CD14-positive monocyte (primary cell): ENCODE measurements around the gene BYSL. TPM values are rescaled to one million over a fixed set of nuclear protein-coding genes. Genes with fewer than 3 reads are reported as not detected.

Experiments
- DNase-seq, 3 donors: peaks; one replicate each; pipeline ENCODE4 v3.0.0-alpha.2; 2011 to 2022
- H2AFZ ChIP-seq: 2 replicates; pipeline ENCODE4 v1.6.0; 2012; ENCODE audit warnings: mild to moderate bottlenecking, low read depth, low read length, inconsistent platforms; ENCODE audit not compliant: insufficient read depth, poor library complexity, severe bottlenecking
- H3K27ac ChIP-seq, 2 donors: 1 replicate in 1 of 2; 2 replicates in 1 of 2; pipeline ENCODE4 v1.5.1; 2012 to 2013; ENCODE audit warnings: low read length in 2 of 2, control low read depth in 1 of 2, inconsistent platforms in 1 of 2, low read depth in 1 of 2, mild to moderate bottlenecking in 1 of 2
- H3K27me3 ChIP-seq, 2 donors: one replicate each; pipeline versions ENCODE4 v1.6.0 to v1.6.1; 2011 to 2013; ENCODE audit warnings: low read length in 2 of 2; ENCODE audit not compliant: control insufficient read depth in 2 of 2, insufficient read depth in 2 of 2
- H3K36me3 ChIP-seq, 2 donors: replicated peaks in 1 of 2; 1 replicate in 1 of 2; 2 replicates in 1 of 2; pipeline versions ENCODE4 v1.5.1 to v1.6.1; 2012 to 2013; ENCODE audit warnings: low read length in 2 of 2, control low read depth in 1 of 2, inconsistent platforms in 1 of 2, mild to moderate bottlenecking in 1 of 2; ENCODE audit not compliant: insufficient read depth in 2 of 2, control insufficient read depth in 1 of 2
- H3K4me1 ChIP-seq, 2 donors: 1 replicate in 1 of 2; 2 replicates in 1 of 2; pipeline versions ENCODE4 v1.5.1 to v1.6.1; 2012 to 2013; ENCODE audit warnings: low read length in 2 of 2, control low read depth in 1 of 2, inconsistent platforms in 1 of 2, mild to moderate bottlenecking in 1 of 2, moderate library complexity in 1 of 2; ENCODE audit not compliant: insufficient read depth in 2 of 2, control insufficient read depth in 1 of 2
- H3K4me2 ChIP-seq: replicated peaks from 2 replicates; pipeline ENCODE3; 2012; ENCODE audit warnings: low read length, moderate library complexity, mild to moderate bottlenecking; ENCODE audit not compliant: poor library complexity, severe bottlenecking; ENCODE audit errors: extremely low read depth
- H3K4me3 ChIP-seq, 3 experiments: fragments of 200-600 bp in 1 of 3; sonication (generic) in 1 of 3; replicated peaks in 1 of 3; 1 replicate in 2 of 3; 2 replicates in 1 of 3; pipeline ENCODE4 v1.5.1; 2011 to 2013; ENCODE audit warnings: low read length in 3 of 3, mild to moderate bottlenecking in 3 of 3, control low read depth in 2 of 3, low read depth in 2 of 3, inconsistent platforms in 1 of 3, moderate library complexity in 1 of 3
- H3K79me2 ChIP-seq: 2 replicates; pipeline ENCODE4 v1.6.0; 2012; ENCODE audit warnings: mild to moderate bottlenecking, control low read depth, inconsistent platforms, low read length, moderate library complexity; ENCODE audit not compliant: insufficient read depth
- H3K9ac ChIP-seq: 2 replicates; pipeline ENCODE4 v1.6.0; 2017; ENCODE audit warnings: low read length, mild to moderate bottlenecking; ENCODE audit not compliant: insufficient read depth, poor library complexity, severe bottlenecking
- H3K9me3 ChIP-seq, 2 donors: replicated peaks in 1 of 2; 1 replicate in 1 of 2; 2 replicates in 1 of 2; pipeline versions ENCODE4 v1.5.1 to v1.6.1; 2012 to 2013; ENCODE audit warnings: low read length in 2 of 2, control low read depth in 1 of 2; ENCODE audit not compliant: control insufficient read depth in 1 of 2, insufficient read depth in 1 of 2
- H4K20me1 ChIP-seq: 2 replicates; pipeline ENCODE4 v1.6.0; 2012; ENCODE audit warnings: mild to moderate bottlenecking, low read length, control low read depth, moderate library complexity; ENCODE audit not compliant: insufficient read depth
- H3K27ac Mint-ChIP-seq, 7 donors: one replicate each; pipeline ENCODE4 v1.8.0; 2020; ENCODE audit warnings: mild to moderate bottlenecking in 7 of 7, mixed read lengths in 7 of 7, moderate library complexity in 6 of 7, inconsistent platforms in 2 of 7
- H3K27me3 Mint-ChIP-seq, 3 donors: one replicate each; pipeline ENCODE4 v1.8.0; 2021 to 2022; ENCODE audit warnings: low read depth in 3 of 3, mild to moderate bottlenecking in 3 of 3, mixed read lengths in 3 of 3, moderate library complexity in 3 of 3, inconsistent platforms in 1 of 3
- H3K36me3 Mint-ChIP-seq, 2 donors: one replicate each; pipeline ENCODE4 v1.8.0; 2020; ENCODE audit warnings: mixed read lengths in 2 of 2, inconsistent platforms in 1 of 2, mild to moderate bottlenecking in 1 of 2
- H3K4me1 Mint-ChIP-seq: one replicate; pipeline ENCODE4 v1.8.0; 2020; ENCODE audit warnings: mild to moderate bottlenecking, mixed read lengths
- H3K4me3 Mint-ChIP-seq, 2 donors: one replicate each; pipeline ENCODE4 v1.8.0; 2020; ENCODE audit warnings: mild to moderate bottlenecking in 2 of 2, mixed read lengths in 2 of 2, moderate library complexity in 1 of 2
- H3K9me3 Mint-ChIP-seq, 7 donors: one replicate each; pipeline ENCODE4 v1.8.0; 2020 to 2022; ENCODE audit warnings: mixed read lengths in 7 of 7, mild to moderate bottlenecking in 6 of 7, moderate library complexity in 6 of 7, inconsistent platforms in 2 of 7
- CTCF ChIP-seq: fragments of 200-600 bp; IDR thresholded peaks from one replicate; pipeline ENCODE4 v1.8.0; 2022; ENCODE audit warnings: antibody characterized with exemption, mild to moderate bottlenecking
- WGBS: methylation state at CpG from one replicate; pipeline ENCODE4 v1.1.5; 2013; ENCODE audit warnings: missing lambda C conversion rate; ENCODE audit not compliant: insufficient coverage; 5-methylcytosine and 5-hydroxymethylcytosine counted together
- intact Hi-C, 2 donors: fragments of 100-400 bp; cut with micrococcal nuclease; formaldehyde crosslinking; loops; one replicate each; pipeline versions ENCODE4 v1.15.0 to v1.15.1; 2023
- polyA plus RNA-seq, 3 donors: library from polyadenylated mRNA; depleted of rRNA in 1 of 3; unstranded in 2 of 3; stranded (reverse) in 1 of 3; fragments of 300-500 nt in 2 of 3; fragments of >200 nt in 1 of 3; fragmentation: Illumina TruSeq in 2 of 3; gene quantifications; 1 replicate in 2 of 3; 2 replicates in 1 of 3; pipeline ENCODE4 v1.2.3, GENCODE V29; 2012 to 2021

Gene BYSL
- polyA plus RNA-seq, 3 donors, result 2.7 to 4.2 (median 3.9) TPM

GRCh38 chr6:41967312-41968287 lies 46.3 kb downstream of the BYSL start:
- peak overlapping the region; percentile 1 for H3K4me2 ChIP-seq
- no peak overlapping the region for H3K4me3 ChIP-seq
- no peaks in the 10 kb centered on the region for H3K9me3 ChIP-seq
- no peaks in the 10 kb centered on the region for H3K79me2 ChIP-seq
- Mint-ChIP-seq H3K9me3 (no peaks in the 10 kb centered on the region), H3K27me3 (peaks cover 0 to 4% (median 2%) of the 10 kb centered on the region in 3 donors), H3K36me3 (no peaks in the 10 kb centered on the region), H3K4me1 (peaks cover 37% of the 10 kb centered on the region), H3K4me3 (no peak overlapping the region), H3K27ac (peak overlapping the region in 6 of 7 donors; percentile 42 to 78 (median 62))
- H4K20me1 ChIP-seq, result no peaks in the 10 kb centered on the region
- peak overlapping the region in 1 of 2 donors; percentile 64 for H3K27ac ChIP-seq
- peaks cover 33 to 38% of the 10 kb centered on the region in 2 donors for H3K4me1 ChIP-seq
- intact Hi-C loops, result loop anchor here in 1 of 2 donors (5.0 kb wide), 1 partner anchor 60 kb away; no protein-coding TSS in a partner anchor
- 88% methylated on average over 5 of the region's 7 CpGs for whole genome bisulfite sequencing
- no peak overlapping the region for H2AFZ ChIP-seq
- H3K27me3 ChIP-seq, result no peaks in the 10 kb centered on the region
- H3K36me3 ChIP-seq, result no peaks in the 10 kb centered on the region
- no peak for TF ChIP-seq CTCF
- H3K9ac ChIP-seq, result no peak overlapping the region
- peak; percentile 23 to 68 (median 56) for DNase-seq

GRCh38 chr6:41970436-41970846 lies 49.1 kb downstream of the BYSL start:
- peak overlapping the region in 1 of 2 donors; percentile 31 for H3K4me3 Mint-ChIP-seq
- peak overlapping the region; percentile 18 for H3K4me2 ChIP-seq
- H3K4me1 ChIP-seq, result peaks cover 33 to 38% of the 10 kb centered on the region in 2 donors
- H3K4me3 ChIP-seq, result no peak overlapping the region
- no peaks in the 10 kb centered on the region for H3K79me2 ChIP-seq
- no CpG with 5 or more reads among the region's 4 CpGs for WGBS
- H2AFZ ChIP-seq, result no peak overlapping the region
- no peaks in the 10 kb centered on the region for H3K27me3 ChIP-seq
- peaks cover 0 to 2% (median under 1%) of the 10 kb centered on the region in 3 donors for H3K27me3 Mint-ChIP-seq
- H3K36me3 ChIP-seq, result no peaks in the 10 kb centered on the region
- no peaks in the 10 kb centered on the region for H3K9me3 Mint-ChIP-seq
- H3K27ac ChIP-seq, result peak overlapping the region; percentile 50 to 74
- DNase-seq, result peak; percentile 92 to 97 (median 95)
- no peak for TF ChIP-seq CTCF
- no peaks in the 10 kb centered on the region for H3K36me3 Mint-ChIP-seq
- H3K9ac ChIP-seq, result no peak overlapping the region
- H3K4me1 Mint-ChIP-seq, result peaks cover 37% of the 10 kb centered on the region
- no peaks in the 10 kb centered on the region for H4K20me1 ChIP-seq
- peak overlapping the region; percentile 88 to 98 (median 95) for H3K27ac Mint-ChIP-seq
- intact Hi-C loops, result loop anchor here in 1 of 2 donors (2.0 kb wide), 1 partner anchor 32 kb away; no protein-coding TSS in a partner anchor
- H3K9me3 ChIP-seq, result no peaks in the 10 kb centered on the region
